GM12801 (cell line): Measurements from ENCODE around the gene ADIPOR2.

Experiments
- CTCF ChIP-seq: IDR thresholded peaks from one replicate; pipeline ENCODE4 v1.5.1; 2011; ENCODE audit warnings: control low read depth; ENCODE audit not compliant: insufficient read length; ENCODE audit errors: extremely low read depth

ADIPOR2 gene

GRCh38 chr12:1793426-1794210 lies 102.7 kb downstream of the ADIPOR2 start:
- no peak for TF ChIP-seq CTCF

- no peak for TF ChIP-seq CTCF
Observed at GRCh38 chr12:1794440-1795090, 103.7 kb downstream of the ADIPOR2 start.

GRCh38 chr12:1795221-1795784 lies 104.4 kb downstream of the ADIPOR2 start:
- TF ChIP-seq CTCF: no peak

- TF ChIP-seq CTCF: no peak
Observed at GRCh38 chr12:1795785-1796514, 105.1 kb downstream of the ADIPOR2 start.

- TF ChIP-seq CTCF: no peak
Observed at GRCh38 chr12:1796515-1797010, 105.7 kb downstream of the ADIPOR2 start.

- TF ChIP-seq CTCF: no peak
Observed at GRCh38 chr12:1797011-1797901, 106.4 kb downstream of the ADIPOR2 start.
